Activated naive CD4-positive, alpha-beta T cell treated with anti-CD3 and anti-CD28 coated beads, Interleukin-2, amount 50 U/mL, for 16 hours (primary cell): ENCODE data around the gene WDFY4.

Experiments used
- DNase-seq: peaks from one replicate; pipeline ENCODE4 v3.0.0-alpha.2; 2020

WDFY4 gene

DNA sequence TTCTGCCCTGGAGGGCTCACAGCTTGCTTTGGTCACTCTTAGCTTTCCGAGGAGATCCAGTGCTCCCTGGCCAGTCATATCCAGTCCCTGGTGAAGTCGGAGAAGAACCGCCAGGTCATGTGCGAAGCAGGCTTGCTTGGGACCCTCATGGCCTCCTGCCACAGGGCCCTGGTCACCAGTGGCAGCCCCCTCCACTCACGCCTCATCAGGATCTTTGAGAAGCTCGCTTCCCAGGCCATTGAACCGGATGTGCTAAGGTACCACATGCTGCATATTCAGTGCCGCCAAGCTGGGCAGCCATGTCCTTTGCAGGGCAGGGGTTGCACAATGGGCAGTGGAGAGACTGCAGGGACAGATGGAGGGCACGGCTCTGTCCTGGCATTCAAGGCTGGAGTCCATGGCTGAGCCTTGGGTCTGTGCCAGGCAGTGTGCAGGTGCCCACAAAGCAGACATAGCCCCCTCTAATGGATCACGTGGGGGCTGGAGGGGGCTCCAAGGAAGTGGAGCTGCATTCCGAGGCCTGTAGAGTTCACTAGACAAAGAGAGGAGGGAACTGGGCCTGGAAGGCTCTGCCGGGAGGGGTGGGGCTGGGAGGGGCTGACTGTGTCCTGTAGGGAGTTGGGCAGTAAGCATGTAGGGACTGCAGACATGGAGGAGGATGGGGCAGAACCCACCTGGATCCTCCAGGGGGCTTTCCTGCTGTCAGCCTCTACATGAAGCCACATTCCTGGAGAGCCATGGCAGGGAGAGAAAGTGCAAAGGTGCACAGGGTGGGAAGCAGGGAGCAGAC lies 89.9 kb downstream of the WDFY4 start:
- no peak for DNase-seq

DNA sequence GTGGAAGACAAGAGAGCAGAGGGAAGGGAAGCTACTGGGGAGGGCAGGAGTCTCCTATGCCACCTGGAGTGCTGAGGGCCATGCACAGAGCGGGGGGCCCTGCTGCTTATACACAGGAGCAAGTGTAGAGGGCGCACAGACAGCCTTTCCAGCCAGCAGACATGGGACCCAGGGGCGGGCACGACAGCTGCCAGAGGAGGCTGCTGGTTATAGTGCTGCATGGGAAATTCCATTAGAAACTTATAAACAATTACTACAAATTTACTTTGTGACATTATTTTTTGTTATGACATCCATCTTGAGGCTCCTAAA lies 90.5 kb downstream of the WDFY4 start:
- DNase-seq, result no peak

DNA sequence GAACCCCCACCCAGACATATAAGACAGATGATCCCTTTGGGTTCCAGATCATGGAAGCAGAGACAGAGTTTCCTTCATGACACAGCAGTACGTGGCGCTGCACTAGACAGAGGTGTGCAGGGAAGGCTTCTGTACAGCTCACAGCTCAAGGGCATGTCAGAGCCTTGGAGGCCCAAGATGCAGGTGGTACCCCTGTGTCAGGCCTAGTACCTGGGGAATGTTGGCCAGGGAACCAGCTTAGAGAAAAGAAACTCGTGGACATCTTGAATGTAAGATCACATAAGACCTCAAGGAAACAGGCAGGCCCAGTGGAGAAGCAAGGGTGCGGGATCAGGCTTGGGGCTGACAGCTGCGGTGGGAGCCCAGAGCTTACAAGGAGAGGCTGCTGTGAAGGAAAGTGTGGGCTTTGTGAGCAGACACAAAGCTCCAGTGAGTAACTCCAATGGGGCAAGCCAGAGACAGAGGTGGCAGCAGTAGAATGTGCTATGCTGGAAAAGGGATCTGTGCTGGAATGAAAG lies 91.4 kb downstream of the WDFY4 start:
- no peak for DNase-seq

DNA sequence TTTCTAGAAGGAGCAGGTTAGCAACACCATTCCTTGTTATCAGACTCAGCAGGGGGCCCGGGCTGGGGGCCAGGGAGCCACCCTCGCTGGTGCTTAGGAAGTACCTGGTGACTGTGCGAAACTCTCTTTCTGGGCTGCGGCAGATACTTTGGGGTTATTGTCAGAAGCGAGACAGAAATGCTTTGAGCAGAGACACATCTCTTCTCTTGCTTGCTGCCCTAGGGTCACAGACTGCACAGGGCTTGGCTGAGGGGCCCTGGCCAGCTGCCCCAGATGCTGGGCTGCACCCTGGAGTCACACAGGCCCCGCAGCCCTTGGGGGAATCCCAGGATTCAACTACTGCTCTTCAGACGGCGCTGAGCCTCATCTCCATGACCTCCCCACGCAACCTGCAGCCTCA lies 91.9 kb downstream of the WDFY4 start:
- no peak for DNase-seq

DNA sequence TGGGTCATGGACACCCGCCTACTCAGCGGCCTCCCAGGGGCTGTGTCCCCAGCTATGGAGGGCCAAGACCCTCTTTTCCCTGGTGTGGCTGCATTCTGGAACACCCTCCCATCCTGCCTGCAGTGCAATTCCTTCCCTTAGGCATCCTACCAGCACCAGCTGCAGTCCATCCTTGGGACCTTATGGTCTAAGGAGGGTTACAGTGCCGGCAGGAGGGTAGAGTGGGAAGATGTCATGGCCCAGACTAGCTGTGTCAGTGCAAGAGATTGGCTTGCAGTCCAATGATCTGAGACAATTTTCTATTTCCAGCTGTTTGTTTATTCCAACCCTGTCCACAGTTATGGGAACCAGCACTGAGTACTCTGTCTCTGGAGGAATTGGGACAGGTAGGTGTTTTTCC lies 92.4 kb downstream of the WDFY4 start:
- DNase-seq, result no peak

DNA sequence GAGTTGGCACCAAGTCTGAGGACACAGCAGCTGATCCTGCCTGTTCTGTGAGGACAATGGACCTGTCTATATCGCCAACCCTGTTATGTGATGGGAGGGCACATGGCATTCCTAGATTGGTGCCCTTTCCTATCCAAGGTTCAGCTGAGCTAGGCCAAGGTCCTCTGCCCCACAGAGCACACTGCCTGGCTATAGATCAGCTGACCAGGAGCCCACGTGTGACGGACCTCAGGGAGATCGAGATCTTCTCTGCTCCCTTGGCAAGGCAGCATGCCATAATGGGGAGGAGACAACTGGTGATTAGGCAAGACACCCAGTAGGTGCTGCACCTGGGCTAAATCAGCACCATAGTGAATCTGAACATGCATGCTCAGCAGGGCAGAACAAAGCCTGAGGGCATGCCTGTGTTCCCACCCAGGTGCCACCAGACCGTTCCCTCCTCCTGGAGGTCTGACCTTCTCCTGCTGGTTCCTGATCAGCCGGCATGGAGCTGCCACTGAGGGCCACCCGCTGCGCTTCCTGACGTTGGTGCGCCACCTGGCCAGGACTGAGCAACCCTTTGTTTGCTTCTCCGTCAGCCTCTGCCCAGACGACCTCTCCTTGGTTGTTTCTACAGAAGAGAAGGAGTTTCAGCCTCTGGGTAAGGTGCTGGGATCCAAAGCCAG lies 93.7 kb downstream of the WDFY4 start:
- DNase-seq, result no peak

DNA sequence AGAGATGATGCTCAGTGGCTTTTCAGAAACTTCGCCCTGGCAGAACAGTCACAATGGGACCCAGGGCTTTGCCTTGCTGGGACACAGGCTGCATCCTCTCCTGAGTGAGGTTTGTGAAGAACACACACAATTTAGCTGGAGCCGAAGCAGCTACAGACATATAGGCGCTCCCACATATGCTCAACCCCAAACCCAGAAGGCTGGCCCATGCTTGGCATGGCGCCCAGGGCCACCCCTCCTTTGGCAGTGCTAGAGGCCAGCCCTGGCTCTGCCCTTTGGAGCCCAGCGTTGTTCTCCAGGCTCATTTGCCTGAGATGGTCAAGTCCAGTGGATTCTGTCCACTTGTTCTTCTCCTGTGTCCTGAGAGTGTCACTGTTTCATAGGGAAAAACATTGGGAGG lies 94.4 kb downstream of the WDFY4 start:
- no peak for DNase-seq

DNA sequence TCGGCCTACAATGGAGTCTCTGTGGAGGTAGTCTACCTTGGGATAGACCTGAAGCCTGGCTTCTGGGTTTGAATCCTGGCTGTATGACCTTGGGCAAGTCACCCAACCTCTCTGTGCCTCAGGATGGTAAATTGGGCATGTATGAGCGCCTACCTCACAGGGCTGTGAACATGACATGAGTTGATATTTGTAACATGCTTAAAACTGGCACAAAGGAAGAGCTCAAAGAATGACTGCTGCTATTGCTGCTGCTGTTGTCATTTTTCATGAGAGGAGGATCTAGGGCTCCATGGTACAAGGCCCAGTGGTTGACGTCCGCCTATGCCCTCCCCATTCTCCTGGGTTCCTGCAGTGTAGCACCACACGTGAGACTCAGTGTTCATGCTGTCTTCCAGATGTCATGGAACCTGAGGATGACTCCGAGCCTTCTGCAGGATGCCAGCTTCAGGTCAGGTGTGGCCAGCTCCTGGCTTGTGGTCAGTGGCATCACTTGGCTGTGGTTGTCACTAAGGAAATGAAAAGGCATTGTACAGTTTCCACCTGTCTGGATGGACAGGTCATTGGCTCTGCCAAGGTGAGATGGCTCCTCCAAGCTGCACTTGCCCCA lies 95.0 kb downstream of the WDFY4 start:
- no peak for DNase-seq

DNA sequence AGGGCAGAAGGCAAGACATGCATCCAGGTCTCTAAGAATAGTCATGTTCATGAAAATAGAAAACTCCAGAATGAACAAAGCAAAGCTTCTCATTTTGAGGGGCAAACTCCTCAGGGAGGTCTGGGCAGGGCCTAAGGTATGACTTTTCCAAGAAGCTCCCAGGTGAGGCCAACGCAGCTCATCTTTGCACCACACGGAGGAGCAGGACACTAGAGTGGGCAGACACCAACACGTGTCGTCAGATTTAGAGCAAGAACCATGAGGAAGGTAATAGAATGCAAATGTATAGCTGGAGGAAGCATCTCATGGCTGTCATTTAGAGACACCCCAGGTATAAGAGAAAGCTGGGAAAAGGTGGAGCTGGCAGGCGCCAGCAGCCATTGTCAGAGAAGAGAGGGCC lies 95.7 kb downstream of the WDFY4 start:
- DNase-seq, result no peak

DNA sequence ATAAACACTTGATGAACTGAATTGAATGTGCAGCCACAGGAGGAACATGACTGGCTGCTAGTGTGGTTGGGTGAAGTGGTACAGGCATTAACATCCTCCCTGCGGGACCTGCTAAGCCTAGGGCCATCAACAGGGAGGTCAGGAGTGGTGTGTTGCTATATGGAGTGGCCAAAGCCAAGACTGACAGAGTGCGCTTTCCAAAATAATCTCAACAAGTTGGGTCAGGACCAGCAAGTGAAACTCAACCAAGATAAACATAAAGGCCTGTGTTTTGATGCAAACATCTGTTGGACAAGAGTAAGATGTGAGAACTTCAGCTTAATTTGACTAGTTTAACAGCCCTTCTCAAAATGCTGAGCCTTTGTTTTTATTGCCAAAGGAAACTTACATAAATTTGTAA lies 97.7 kb downstream of the WDFY4 start:
- DNase-seq, result no peak

DNA sequence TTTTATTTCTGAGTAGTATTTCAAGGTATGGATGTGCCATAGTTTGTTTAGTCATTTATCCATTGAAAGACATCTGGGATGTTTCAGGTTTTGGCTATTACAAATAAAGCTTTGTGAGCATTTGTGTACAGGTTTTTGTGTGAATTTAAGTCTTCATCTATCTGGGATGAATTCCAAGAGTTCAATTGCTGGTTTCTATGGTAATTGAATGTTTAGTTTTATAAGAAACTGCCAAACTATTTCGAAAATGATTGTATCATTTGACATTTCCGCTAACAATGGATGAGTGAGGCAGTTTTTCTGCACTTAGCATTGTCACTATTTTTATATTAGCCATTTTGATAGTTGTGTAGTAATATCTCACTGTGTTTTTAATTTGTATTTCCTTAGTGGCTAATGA lies 99.4 kb downstream of the WDFY4 start:
- no peak for DNase-seq

DNA sequence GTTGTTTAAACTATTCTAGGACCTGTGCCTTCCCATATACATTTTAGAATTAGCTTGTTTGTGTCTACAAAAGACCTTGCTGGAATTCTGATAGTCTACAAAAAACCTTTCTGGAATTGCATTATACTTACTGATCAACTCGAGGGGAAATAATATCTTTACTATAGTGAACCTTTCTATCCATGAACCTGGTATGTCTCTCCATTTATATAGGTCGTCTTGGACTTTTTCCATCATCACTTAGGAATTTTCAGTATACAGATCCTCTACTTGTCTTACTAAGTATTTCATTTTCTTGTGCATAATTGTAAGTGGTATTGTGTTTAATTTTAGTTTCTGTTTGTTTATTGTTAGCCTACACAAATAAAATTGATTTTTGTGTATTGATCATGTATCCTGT lies 101.1 kb downstream of the WDFY4 start:
- DNase-seq, result no peak

DNA sequence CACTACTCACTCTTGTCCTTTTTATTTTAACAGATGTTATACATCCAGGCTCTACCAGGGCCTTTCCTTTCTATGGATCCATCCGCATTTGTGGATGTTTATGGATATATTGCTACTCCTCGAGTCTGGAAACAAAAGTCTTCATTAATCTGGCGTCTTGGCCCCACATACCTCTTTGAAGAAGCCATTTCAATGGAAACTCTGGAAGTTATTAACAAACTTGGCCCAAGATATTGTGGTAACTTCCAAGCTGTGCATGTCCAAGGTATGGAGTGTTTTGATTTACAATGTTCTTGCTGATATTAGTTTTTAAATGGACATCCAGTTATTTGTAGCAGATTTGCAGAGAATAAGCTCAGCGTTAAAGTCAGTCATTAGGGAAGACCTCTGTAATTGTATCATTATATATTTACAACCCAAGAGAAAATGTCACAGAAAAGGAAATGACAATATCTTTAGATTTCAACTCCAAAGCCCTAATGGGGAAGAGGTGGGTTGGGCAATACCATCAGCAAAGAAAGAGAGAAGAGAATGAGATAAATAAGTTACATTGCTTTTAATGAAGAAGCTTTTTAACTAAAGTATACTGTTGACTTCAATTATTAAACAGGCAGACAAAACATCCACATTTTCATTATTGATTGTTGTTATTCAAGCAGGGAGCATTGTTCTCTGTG lies 102.1 kb downstream of the WDFY4 start:
- no peak for DNase-seq

DNA sequence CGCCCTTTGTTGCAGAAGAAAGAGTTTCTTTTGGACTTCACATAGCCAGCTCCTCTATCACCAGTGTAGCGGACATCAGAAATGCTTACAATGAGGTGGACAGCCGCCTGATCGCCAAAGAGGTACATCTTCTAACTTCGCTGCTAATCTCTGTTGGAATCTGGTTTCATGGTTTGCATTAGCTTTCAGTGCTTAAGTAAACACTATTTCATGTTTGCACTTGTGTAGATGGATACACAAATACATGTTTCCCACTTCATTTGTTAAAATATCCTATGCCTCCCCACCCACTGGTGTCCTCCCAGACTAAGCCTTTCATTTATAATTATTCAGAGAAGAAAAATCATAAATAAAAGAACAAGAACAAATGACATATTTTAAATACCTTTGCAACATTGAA lies 103.9 kb downstream of the WDFY4 start:
- DNase-seq, result no peak

DNA sequence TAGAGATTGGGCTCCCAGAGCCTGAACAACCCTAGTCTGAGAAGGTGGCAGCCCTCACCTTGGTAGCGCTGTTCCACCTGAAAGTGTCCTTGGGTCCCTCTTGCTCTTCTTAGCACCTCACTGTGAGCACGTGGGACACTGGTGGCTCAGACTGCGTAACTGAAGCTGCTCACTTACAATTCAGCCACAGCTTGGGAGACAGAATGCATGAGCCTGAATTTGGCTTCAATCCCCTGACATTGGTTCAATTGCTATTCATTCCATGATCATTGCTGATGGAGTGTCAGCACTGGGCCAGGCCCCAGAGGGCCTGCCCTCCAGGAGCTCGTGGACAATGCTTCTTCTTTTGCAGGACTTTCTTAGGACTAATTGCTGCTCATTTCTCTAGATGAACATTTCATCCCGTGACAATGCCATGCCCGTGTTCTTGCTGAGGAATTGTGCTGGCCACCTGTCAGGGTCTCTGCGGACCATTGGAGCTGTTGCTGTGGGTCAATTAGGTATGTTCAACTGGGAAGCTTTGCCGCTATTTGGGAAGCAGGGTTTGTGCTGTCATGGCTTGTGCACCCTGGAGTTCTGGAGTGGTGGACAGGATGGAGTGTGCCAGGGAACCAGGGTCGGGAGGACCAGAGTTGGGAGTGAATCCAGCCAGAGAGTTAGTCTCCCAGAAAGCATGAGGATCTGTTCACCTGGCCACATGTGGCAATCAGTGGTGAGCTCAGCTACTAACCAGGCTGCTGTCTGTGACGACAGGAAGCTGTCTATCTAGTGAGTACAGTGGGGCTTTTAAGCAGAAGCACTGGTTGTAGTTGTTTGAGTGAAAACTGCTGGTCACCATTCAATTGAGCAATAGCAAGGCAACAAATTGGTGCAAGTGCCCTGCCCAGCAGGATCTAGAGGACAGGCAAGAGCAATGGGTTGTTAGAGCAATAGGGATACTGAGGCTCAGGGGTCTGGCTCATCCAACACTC lies 105.1 kb downstream of the WDFY4 start:
- no peak for DNase-seq

DNA sequence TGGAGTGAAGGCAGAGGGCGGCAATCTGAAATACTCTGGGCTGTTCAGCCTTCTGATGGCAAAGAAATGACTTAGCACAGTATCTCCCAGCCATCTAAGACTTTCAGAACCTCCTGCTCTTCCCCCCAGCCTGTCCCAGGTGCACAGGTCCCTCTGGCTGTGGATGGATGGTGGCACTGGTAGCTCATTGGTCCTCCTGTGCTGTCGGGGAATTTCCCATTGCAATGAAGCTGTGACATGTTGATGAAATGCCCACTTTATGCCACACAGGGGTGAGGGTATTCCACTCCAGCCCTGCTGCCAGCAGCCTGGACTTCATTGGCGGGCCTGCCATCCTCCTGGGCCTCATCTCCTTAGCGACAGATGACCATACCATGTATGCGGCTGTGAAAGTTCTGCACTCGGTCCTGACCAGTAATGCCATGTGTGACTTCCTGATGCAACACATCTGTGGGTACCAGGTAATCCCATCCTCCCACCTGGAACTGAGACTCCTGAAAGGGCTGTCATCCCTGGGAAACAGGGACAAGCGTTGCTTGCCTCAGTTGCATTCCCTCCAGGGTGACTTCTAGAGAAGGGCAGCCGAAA lies 105.9 kb downstream of the WDFY4 start:
- DNase-seq, result no peak

DNA sequence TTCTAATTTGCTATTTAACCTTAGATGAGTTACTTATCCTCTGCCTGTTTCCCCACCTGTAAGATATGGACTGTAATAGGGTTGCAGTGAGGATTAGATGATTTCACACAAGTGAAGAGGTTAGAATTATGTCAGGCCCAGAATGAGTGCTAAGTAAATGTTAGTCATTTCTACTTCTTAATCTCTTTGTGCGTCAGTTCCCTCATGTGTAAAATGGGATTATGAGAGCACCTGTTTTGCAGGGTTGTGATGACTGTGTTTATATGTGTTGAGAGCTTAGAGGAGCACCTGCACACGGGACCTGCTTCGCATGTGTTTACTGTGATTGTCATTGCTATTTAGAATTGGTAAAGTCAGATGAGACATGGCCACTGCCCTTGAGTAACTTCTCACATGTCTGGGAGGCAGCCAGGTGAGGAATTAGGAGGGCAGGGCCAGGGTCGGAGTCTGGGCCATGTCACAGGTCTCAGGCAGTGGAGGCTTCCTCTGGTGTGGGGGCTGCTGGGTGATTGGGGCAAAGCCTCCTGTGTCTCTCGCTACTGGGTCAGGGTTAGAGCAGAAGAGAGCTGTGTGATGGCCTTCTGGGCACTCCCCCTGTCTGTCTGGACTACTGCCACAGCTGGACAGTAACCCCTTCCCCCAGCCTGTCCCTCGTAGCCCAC lies 106.7 kb downstream of the WDFY4 start:
- no peak for DNase-seq

DNA sequence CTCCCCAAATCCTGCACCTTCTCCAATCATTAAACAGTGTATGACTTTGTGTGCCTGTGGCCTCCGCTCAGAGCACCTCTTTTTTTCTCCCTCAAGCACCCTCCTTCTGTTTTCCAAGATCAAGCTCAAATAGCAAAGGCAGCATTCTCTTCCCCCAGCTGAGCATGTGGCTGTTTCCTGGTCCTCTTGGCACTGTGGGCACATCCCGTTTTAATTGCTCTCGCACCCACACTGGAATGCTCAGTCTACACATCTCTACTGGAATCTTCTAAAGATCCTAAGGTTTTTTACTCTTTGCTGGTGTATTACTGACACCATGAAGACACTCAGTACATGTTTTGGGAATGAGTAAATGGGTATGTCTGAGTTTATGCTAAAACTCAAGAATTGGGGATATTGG lies 107.4 kb downstream of the WDFY4 start:
- DNase-seq, result no peak

DNA sequence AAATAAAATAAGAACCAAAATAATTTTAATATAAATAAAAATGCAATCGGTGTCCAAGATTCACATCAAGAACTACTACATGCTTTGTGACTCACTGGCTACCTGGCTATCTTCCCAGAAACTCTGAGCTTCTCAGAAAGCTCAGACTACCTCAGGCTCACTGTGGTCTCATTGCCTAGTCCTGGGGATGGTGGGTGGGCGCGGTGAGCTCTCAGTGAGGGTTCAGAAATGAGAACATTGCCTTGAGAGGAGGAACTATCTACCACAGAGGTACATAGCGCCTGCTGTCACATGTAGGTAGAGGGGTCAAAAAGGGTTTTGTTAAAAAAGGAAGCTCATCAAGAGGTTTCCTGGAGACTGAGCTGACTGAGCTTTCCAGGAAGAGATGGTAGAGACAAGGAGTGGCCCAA lies 108.0 kb downstream of the WDFY4 start:
- no peak for DNase-seq

DNA sequence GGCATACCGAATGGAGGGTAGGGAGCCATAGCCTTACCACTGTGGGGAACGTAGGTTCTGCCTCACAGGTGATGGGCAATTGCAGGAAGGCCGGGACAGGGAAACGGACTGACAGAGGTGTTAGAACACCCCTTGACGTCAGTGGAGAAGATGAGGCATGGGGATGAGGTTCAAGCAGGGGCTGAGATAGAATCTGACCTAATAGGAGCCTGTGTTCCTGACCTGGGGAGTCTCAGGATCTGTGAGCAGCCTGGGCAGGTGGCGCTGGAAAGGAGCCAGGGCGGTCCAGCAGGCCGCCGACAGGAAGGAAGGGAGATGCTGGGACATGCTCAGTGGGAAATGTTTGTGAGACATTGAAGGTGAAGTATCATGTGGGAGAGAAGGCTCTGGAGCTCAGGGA lies 109.4 kb downstream of the WDFY4 start:
- DNase-seq, result no peak

DNA sequence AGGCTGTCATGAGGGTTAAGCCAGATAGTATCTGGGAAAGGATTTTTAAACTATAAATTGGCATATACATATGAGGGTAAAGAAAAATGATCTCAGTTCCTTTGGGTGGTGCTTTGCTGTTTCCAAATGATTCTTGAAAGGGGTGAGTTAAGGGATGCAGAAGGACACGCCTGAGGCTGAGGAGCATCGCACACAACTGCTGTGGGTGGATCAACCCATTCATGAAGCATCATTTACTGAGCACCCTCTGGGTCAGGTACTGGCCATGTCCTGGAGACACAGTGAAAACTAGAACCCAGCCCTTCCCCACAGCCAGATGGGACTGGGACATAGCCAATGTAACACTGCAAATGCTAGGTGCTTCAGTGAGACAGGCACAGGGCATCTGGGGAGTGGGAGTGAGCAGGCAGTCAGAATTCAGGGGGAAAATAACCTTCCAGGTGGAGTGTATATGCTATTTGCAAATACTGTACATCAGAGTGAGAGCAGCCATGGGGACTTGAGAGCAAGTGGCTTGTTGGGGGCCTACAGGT lies 112.1 kb downstream of the WDFY4 start:
- no peak for DNase-seq
